GM21423 (cell line): Measurements from ENCODE around the gene CELSR1.
"Not testable (repeated sequence)": the region's sequence is repeated elsewhere in the genome, so short reads cannot be mapped to it uniquely, and the experiment has no call there.

ENCODE experiments used
- ATAC-seq: cut with Tn5 transposase; IDR thresholded peaks from one replicate; pipeline ENCODE4 v1.9.1; 2021; ENCODE audit warnings: mild to moderate bottlenecking, moderate library complexity; ENCODE audit not compliant: unreplicated experiment

CELSR1 gene

GRCh38 chr22:46516112-46516487 is 21.3 kb downstream of the CELSR1 start:
- ATAC-seq: not testable (repeated sequence)

GRCh38 chr22:46515208-46516111 is 22.0 kb downstream of the CELSR1 start:
- ATAC-seq: no peak

GRCh38 chr22:46514592-46515207 is 22.7 kb downstream of the CELSR1 start:
- no peak for ATAC-seq

GRCh38 chr22:46513908-46514550 is 23.4 kb downstream of the CELSR1 start:
- no peak for ATAC-seq

GRCh38 chr22:46512683-46513082 is 24.7 kb downstream of the CELSR1 start:
- ATAC-seq: no peak

- ATAC-seq: no peak
These were observed 25.4 kb downstream of the CELSR1 start for GRCh38 chr22:46512039-46512370.

- ATAC-seq: no peak
These were observed 26.0 kb downstream of the CELSR1 start for GRCh38 chr22:46511151-46512038.

GRCh38 chr22:46509416-46510089 is 27.9 kb downstream of the CELSR1 start:
- no peak for ATAC-seq

GRCh38 chr22:46508491-46508999 is 28.9 kb downstream of the CELSR1 start:
- no peak for ATAC-seq

GRCh38 chr22:46507451-46508425 is 29.7 kb downstream of the CELSR1 start:
- no peak for ATAC-seq

GRCh38 chr22:46504584-46504983 is 32.8 kb downstream of the CELSR1 start:
- ATAC-seq: no peak

GRCh38 chr22:46502440-46503175 is 34.8 kb downstream of the CELSR1 start:
- ATAC-seq: no peak

GRCh38 chr22:46501701-46502100 is 35.7 kb downstream of the CELSR1 start:
- ATAC-seq: no peak

- not testable (repeated sequence) for ATAC-seq
These were observed 36.2 kb downstream of the CELSR1 start for GRCh38 chr22:46501265-46501664.

- no peak for ATAC-seq
These were observed 37.2 kb downstream of the CELSR1 start for GRCh38 chr22:46500201-46500600.

- ATAC-seq: no peak
These were observed 37.6 kb downstream of the CELSR1 start for GRCh38 chr22:46499805-46500189.

GRCh38 chr22:46491946-46492345 is 45.5 kb downstream of the CELSR1 start:
- ATAC-seq: no peak

GRCh38 chr22:46490538-46490937 is 46.9 kb downstream of the CELSR1 start:
- ATAC-seq: no peak
